Stomach (tissue), 4 donors: Measurements from ENCODE around the gene TOR4A.

Experiments used
- CTCF ChIP-seq, 7 experiments: fragments of 450-650 bp in 4 of 7; fragments of 200-600 bp in 3 of 7; sonication (generic) in 3 of 7; IDR thresholded peaks; one replicate each; pipeline ENCODE4 v1.5.1; 2016 to 2019; ENCODE audit warnings: antibody characterized with exemption in 7 of 7, control low read depth in 2 of 7, mild to moderate bottlenecking in 1 of 7
- EP300 ChIP-seq: sonication (generic); formaldehyde crosslinking; IDR thresholded peaks from one replicate; pipeline ENCODE4 v1.6.1; 2017; ENCODE audit warnings: antibody characterized with exemption
- POLR2A ChIP-seq, 4 donors: fragments of 450-650 bp; IDR thresholded peaks; one replicate each; pipeline ENCODE4 v1.6.1; 2016; ENCODE audit warnings: antibody characterized with exemption in 4 of 4, control low read depth in 2 of 4, mild to moderate bottlenecking in 1 of 4, moderate library complexity in 1 of 4
- POLR2AphosphoS5 ChIP-seq, 3 donors: sonication (generic); formaldehyde crosslinking; IDR thresholded peaks; one replicate each; pipeline ENCODE4 v1.6.1; 2016; ENCODE audit warnings: antibody characterized with exemption in 3 of 3

GRCh38 chr9:137266162-137266527 is 11.4 kb upstream of the TOR4A start:
- TF ChIP-seq CTCF (IDR thresholded peaks at IDR 0.05), result no peak
- no peak for TF ChIP-seq POLR2AphosphoS5 (IDR thresholded peaks at IDR 0.05)
- no peak for TF ChIP-seq POLR2A (IDR thresholded peaks at IDR 0.05)
- TF ChIP-seq EP300, result no peak
